CD14-positive monocyte (primary cell): Measurements from ENCODE around the gene TUBAL3. TPM values are rescaled to one million over a fixed set of nuclear protein-coding genes. Genes with fewer than 3 reads are reported as not detected.

Experiments used
- DNase-seq, 3 donors: peaks; one replicate each; pipeline ENCODE4 v3.0.0-alpha.2; 2011 to 2022
- H2AFZ ChIP-seq: 2 replicates; pipeline ENCODE4 v1.6.0; 2012; ENCODE audit warnings: mild to moderate bottlenecking, low read depth, low read length, inconsistent platforms; ENCODE audit not compliant: insufficient read depth, poor library complexity, severe bottlenecking
- H3K27ac ChIP-seq, 2 donors: 1 replicate in 1 of 2; 2 replicates in 1 of 2; pipeline ENCODE4 v1.5.1; 2012 to 2013; ENCODE audit warnings: low read length in 2 of 2, control low read depth in 1 of 2, inconsistent platforms in 1 of 2, low read depth in 1 of 2, mild to moderate bottlenecking in 1 of 2
- H3K27me3 ChIP-seq, 2 donors: one replicate each; pipeline versions ENCODE4 v1.6.0 to v1.6.1; 2011 to 2013; ENCODE audit warnings: low read length in 2 of 2; ENCODE audit not compliant: control insufficient read depth in 2 of 2, insufficient read depth in 2 of 2
- H3K36me3 ChIP-seq, 2 donors: replicated peaks in 1 of 2; 1 replicate in 1 of 2; 2 replicates in 1 of 2; pipeline versions ENCODE4 v1.5.1 to v1.6.1; 2012 to 2013; ENCODE audit warnings: low read length in 2 of 2, control low read depth in 1 of 2, inconsistent platforms in 1 of 2, mild to moderate bottlenecking in 1 of 2; ENCODE audit not compliant: insufficient read depth in 2 of 2, control insufficient read depth in 1 of 2
- H3K4me1 ChIP-seq, 2 donors: 1 replicate in 1 of 2; 2 replicates in 1 of 2; pipeline versions ENCODE4 v1.5.1 to v1.6.1; 2012 to 2013; ENCODE audit warnings: low read length in 2 of 2, control low read depth in 1 of 2, inconsistent platforms in 1 of 2, mild to moderate bottlenecking in 1 of 2, moderate library complexity in 1 of 2; ENCODE audit not compliant: insufficient read depth in 2 of 2, control insufficient read depth in 1 of 2
- H3K4me2 ChIP-seq: replicated peaks from 2 replicates; pipeline ENCODE3; 2012; ENCODE audit warnings: low read length, moderate library complexity, mild to moderate bottlenecking; ENCODE audit not compliant: poor library complexity, severe bottlenecking; ENCODE audit errors: extremely low read depth
- H3K4me3 ChIP-seq, 3 experiments: fragments of 200-600 bp in 1 of 3; sonication (generic) in 1 of 3; replicated peaks in 1 of 3; 1 replicate in 2 of 3; 2 replicates in 1 of 3; pipeline ENCODE4 v1.5.1; 2011 to 2013; ENCODE audit warnings: low read length in 3 of 3, mild to moderate bottlenecking in 3 of 3, control low read depth in 2 of 3, low read depth in 2 of 3, inconsistent platforms in 1 of 3, moderate library complexity in 1 of 3
- H3K79me2 ChIP-seq: 2 replicates; pipeline ENCODE4 v1.6.0; 2012; ENCODE audit warnings: mild to moderate bottlenecking, control low read depth, inconsistent platforms, low read length, moderate library complexity; ENCODE audit not compliant: insufficient read depth
- H3K9ac ChIP-seq: 2 replicates; pipeline ENCODE4 v1.6.0; 2017; ENCODE audit warnings: low read length, mild to moderate bottlenecking; ENCODE audit not compliant: insufficient read depth, poor library complexity, severe bottlenecking
- H3K9me3 ChIP-seq, 2 donors: replicated peaks in 1 of 2; 1 replicate in 1 of 2; 2 replicates in 1 of 2; pipeline versions ENCODE4 v1.5.1 to v1.6.1; 2012 to 2013; ENCODE audit warnings: low read length in 2 of 2, control low read depth in 1 of 2; ENCODE audit not compliant: control insufficient read depth in 1 of 2, insufficient read depth in 1 of 2
- H4K20me1 ChIP-seq: 2 replicates; pipeline ENCODE4 v1.6.0; 2012; ENCODE audit warnings: mild to moderate bottlenecking, low read length, control low read depth, moderate library complexity; ENCODE audit not compliant: insufficient read depth
- H3K27ac Mint-ChIP-seq, 7 donors: one replicate each; pipeline ENCODE4 v1.8.0; 2020; ENCODE audit warnings: mild to moderate bottlenecking in 7 of 7, mixed read lengths in 7 of 7, moderate library complexity in 6 of 7, inconsistent platforms in 2 of 7
- H3K27me3 Mint-ChIP-seq, 3 donors: one replicate each; pipeline ENCODE4 v1.8.0; 2021 to 2022; ENCODE audit warnings: low read depth in 3 of 3, mild to moderate bottlenecking in 3 of 3, mixed read lengths in 3 of 3, moderate library complexity in 3 of 3, inconsistent platforms in 1 of 3
- H3K36me3 Mint-ChIP-seq, 2 donors: one replicate each; pipeline ENCODE4 v1.8.0; 2020; ENCODE audit warnings: mixed read lengths in 2 of 2, inconsistent platforms in 1 of 2, mild to moderate bottlenecking in 1 of 2
- H3K4me1 Mint-ChIP-seq: one replicate; pipeline ENCODE4 v1.8.0; 2020; ENCODE audit warnings: mild to moderate bottlenecking, mixed read lengths
- H3K4me3 Mint-ChIP-seq, 2 donors: one replicate each; pipeline ENCODE4 v1.8.0; 2020; ENCODE audit warnings: mild to moderate bottlenecking in 2 of 2, mixed read lengths in 2 of 2, moderate library complexity in 1 of 2
- H3K9me3 Mint-ChIP-seq, 7 donors: one replicate each; pipeline ENCODE4 v1.8.0; 2020 to 2022; ENCODE audit warnings: mixed read lengths in 7 of 7, mild to moderate bottlenecking in 6 of 7, moderate library complexity in 6 of 7, inconsistent platforms in 2 of 7
- WGBS: methylation state at CpG from one replicate; pipeline ENCODE4 v1.1.5; 2013; ENCODE audit warnings: missing lambda C conversion rate; ENCODE audit not compliant: insufficient coverage; 5-methylcytosine and 5-hydroxymethylcytosine counted together
- intact Hi-C, 2 donors: fragments of 100-400 bp; cut with micrococcal nuclease; formaldehyde crosslinking; loops; one replicate each; pipeline versions ENCODE4 v1.15.0 to v1.15.1; 2023
- polyA minus RNA-seq: library from RNA; depleted of rRNA, polyadenylated mRNA; stranded (reverse); fragments of >200 nt; gene quantifications from 2 replicates; pipeline ENCODE4 v1.2.3, GENCODE V29; 2012
- polyA plus RNA-seq, 3 donors: library from polyadenylated mRNA; depleted of rRNA in 1 of 3; unstranded in 2 of 3; stranded (reverse) in 1 of 3; fragments of 300-500 nt in 2 of 3; fragments of >200 nt in 1 of 3; fragmentation: Illumina TruSeq in 2 of 3; gene quantifications; 1 replicate in 2 of 3; 2 replicates in 1 of 3; pipeline ENCODE4 v1.2.3, GENCODE V29; 2012 to 2021
- total RNA-seq, 12 experiments: library from RNA in 1 of 12; stranded (reverse) in 1 of 12; fragments of 120-200 nt in 1 of 12; gene quantifications; one replicate each; pipeline ENCODE4 v1.2.4 and lab custom pipeline; 2013 to 2026; ENCODE audit warnings: mixed read lengths in 6 of 12, inconsistent platforms in 1 of 12
- TF ChIP-seq, protein P1 (sequence below): fragments of 200-600 bp; IDR thresholded peaks from one replicate; pipeline ENCODE4 v1.8.0; 2022; ENCODE audit warnings: antibody characterized with exemption, mild to moderate bottlenecking

The TUBAL3 gene
- not detected for total RNA-seq (2013)
- polyA plus RNA-seq (not detected), polyA minus RNA-seq (not detected in 2 replicates), total RNA-seq (lab: John Stamatoyannopoulos, UW) (0 to 0.35 (median 0) reads per million in 11 experiments)

DNA sequence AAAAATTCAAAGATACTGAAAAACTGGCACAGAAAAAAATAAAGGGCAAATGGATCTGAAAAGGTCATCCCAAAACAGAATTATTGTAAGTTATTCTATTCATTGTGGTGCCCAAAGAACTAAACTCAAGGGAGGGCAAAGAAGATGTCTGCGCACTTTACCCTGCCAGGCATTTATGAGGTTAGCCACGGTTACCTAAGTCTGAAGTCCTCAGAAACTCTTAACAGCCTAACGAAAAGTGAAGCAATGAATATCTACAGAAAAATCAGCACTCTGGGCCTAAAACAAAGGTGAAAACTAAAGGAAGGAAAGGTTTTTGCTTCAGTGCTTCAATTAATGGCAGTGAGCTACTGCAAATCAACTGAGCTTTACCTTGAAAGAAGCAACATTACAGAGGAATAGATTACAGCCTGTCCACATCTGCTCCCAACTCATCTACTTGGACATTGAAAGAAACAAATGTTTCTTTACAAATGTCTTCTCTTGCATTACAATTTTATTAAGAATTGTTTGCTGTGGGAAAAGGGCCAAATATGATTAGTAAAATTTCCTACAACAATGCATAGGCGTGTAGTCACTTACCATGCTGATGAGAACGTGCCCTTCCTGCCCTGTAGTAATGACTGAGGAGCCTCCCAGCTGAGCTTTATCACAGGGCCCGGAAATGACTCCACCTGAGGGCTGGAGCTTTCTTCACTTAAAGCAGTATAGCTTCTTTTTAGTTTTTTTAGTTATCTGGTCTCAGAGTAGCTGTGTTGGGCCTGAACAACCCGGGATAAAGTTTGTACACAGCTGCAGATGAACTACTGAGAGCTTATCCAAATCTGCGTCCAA, at the start of gene TUBAL3:
Gene TUBAL3 (minus strand): TSS at position 621 of the 834 bp plus-strand sequence. CDS start 36 bp downstream, at position 585.
- Mint-ChIP-seq H3K9me3 (peaks cover 0 to 5% (median 0%) of the 10 kb centered on the region in 7 donors), H3K4me3 (no peak within 1 kb of the TSS), H3K36me3 (no peaks in the 10 kb centered on the region), H3K27ac (no peak within 1 kb of the TSS), H3K4me1 (no peaks in the 10 kb centered on the region), H3K27me3 (peaks cover 0 to 2% (median 0%) of the 10 kb centered on the region in 3 donors)
- Histone ChIP-seq H2AFZ (no peak within 1 kb of the TSS), H3K4me3 (no peak within 1 kb of the TSS), H4K20me1 (no peaks in the 10 kb centered on the region), H3K4me2 (no peak within 1 kb of the TSS), H3K9me3 (no peaks in the 10 kb centered on the region), H3K79me2 (no peaks in the 10 kb centered on the region), H3K27ac (no peak within 1 kb of the TSS), H3K4me1 (no peaks in the 10 kb centered on the region), H3K36me3 (no peaks in the 10 kb centered on the region), H3K27me3 (no peaks in the 10 kb centered on the region), H3K9ac (no peak within 1 kb of the TSS)
- intact Hi-C loops = no loop called here
- no peak for DNase-seq
- TF ChIP-seq, protein P1, sequence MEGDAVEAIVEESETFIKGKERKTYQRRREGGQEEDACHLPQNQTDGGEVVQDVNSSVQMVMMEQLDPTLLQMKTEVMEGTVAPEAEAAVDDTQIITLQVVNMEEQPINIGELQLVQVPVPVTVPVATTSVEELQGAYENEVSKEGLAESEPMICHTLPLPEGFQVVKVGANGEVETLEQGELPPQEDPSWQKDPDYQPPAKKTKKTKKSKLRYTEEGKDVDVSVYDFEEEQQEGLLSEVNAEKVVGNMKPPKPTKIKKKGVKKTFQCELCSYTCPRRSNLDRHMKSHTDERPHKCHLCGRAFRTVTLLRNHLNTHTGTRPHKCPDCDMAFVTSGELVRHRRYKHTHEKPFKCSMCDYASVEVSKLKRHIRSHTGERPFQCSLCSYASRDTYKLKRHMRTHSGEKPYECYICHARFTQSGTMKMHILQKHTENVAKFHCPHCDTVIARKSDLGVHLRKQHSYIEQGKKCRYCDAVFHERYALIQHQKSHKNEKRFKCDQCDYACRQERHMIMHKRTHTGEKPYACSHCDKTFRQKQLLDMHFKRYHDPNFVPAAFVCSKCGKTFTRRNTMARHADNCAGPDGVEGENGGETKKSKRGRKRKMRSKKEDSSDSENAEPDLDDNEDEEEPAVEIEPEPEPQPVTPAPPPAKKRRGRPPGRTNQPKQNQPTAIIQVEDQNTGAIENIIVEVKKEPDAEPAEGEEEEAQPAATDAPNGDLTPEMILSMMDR = no peak
- WGBS = 40% methylated on average over 1 of the region's 8 CpGs

- Mint-ChIP-seq H3K27me3 (no peaks in the 10 kb centered on the region), H3K4me3 (no peak overlapping the region), H3K27ac (peak overlapping the region in 1 of 7 donors; percentile 74), H3K4me1 (peaks cover 2% of the 10 kb centered on the region), H3K9me3 (no peaks in the 10 kb centered on the region), H3K36me3 (peaks cover 58 to 59% of the 10 kb centered on the region in 2 donors)
- DNase-seq = no peak
- Histone ChIP-seq H3K9ac (no peak overlapping the region), H3K4me3 (no peak overlapping the region), H3K36me3 (peaks cover 37 to 59% of the 10 kb centered on the region in 2 donors), H3K4me2 (no peak overlapping the region), H2AFZ (no peak overlapping the region), H3K27ac (no peak overlapping the region), H3K9me3 (no peaks in the 10 kb centered on the region), H3K79me2 (no peaks in the 10 kb centered on the region), H3K4me1 (no peaks in the 10 kb centered on the region), H3K27me3 (no peaks in the 10 kb centered on the region), H4K20me1 (no peaks in the 10 kb centered on the region)
- TF ChIP-seq, protein P1 = no peak
- WGBS = 95% methylated on average over 11 of the region's 13 CpGs
- intact Hi-C loops = no loop called here
These were observed 49.3 kb upstream of the TUBAL3 start for GRCh38 chr10:5453749-5454489.
